Left ventricle myocardium inferior (tissue), 1 donor: ENCODE measurements around the gene GTF2A2. TPM values are rescaled to one million over a fixed set of nuclear protein-coding genes. Genes with fewer than 3 reads are reported as not detected.

Experiments used
- DNase-seq: peaks from one replicate; pipeline ENCODE4 v3.0.0-alpha.2; 2020
- H3K27ac ChIP-seq: fragments of 200-600 bp; replicated peaks from 2 replicates; pipeline ENCODE4 v1.8.0; 2021
- H3K27me3 ChIP-seq: fragments of 200-600 bp; 2 replicates; pipeline ENCODE4 v1.8.0; 2021; ENCODE audit warnings: low read depth
- H3K36me3 ChIP-seq: fragments of 200-600 bp; 2 replicates; pipeline ENCODE4 v1.8.0; 2021
- H3K4me1 ChIP-seq: fragments of 200-600 bp; 2 replicates; pipeline ENCODE4 v1.8.0; 2021
- H3K4me3 ChIP-seq: fragments of 200-600 bp; 2 replicates; pipeline ENCODE4 v1.8.0; 2021; ENCODE audit warnings: mild to moderate bottlenecking, moderate library complexity
- H3K9me3 ChIP-seq: fragments of 200-600 bp; replicated peaks from 2 replicates; pipeline ENCODE4 v1.8.0; 2021
- intact Hi-C: fragments of 100-400 bp; cut with micrococcal nuclease; formaldehyde crosslinking; loops from one replicate; pipeline ENCODE4 v1.11.0; 2022
- total RNA-seq: library from RNA; stranded (reverse); fragmentation: NEBNext Ultra II Directional; extraction: Animal tissue kit (Norgen Biotek cat#: 25700); gene quantifications from one replicate; pipeline ENCODE4 v1.2.1, GENCODE V29; 2021
- TF ChIP-seq, protein P1 (sequence below): fragments of 200-600 bp; IDR thresholded peaks from 2 replicates; pipeline ENCODE4 v1.8.0; 2021; ENCODE audit warnings: antibody characterized with exemption, mild to moderate bottlenecking, borderline replicate concordance
- donor health status: DM: no; HTN: yes; CAD: no; lungs with severe emphysema.

GTF2A2 gene
- total RNA-seq, 1 donor from 2014 or later = 126 TPM

DNA sequence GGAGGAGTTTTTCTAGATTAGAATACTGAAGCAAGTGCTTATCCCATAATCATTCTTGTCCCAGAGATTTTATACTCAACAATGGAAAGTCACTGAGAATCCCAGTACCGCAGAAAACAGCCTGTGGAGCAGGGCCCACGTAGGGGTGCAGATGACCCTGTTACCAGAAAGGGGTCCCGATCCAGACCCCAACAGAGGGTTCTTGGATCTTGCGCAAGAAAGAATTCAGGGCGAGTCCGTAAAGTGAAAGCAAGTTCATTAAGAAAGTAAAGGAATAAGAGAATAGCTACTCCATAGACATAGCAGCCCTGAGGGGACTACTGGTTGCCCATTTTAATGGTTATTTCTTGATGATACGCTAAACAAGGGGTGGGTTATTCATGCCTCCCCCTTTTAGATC, 43.2 kb downstream of the GTF2A2 start:
- no peak for DNase-seq
- H3K36me3 ChIP-seq = no peaks in the 10 kb centered on the region
- H3K4me3 ChIP-seq = no peak overlapping the region
- H3K9me3 ChIP-seq = no peaks in the 10 kb centered on the region
- H3K4me1 ChIP-seq = no peaks in the 10 kb centered on the region
- H3K27ac ChIP-seq = no peak overlapping the region
- TF ChIP-seq, protein P1, sequence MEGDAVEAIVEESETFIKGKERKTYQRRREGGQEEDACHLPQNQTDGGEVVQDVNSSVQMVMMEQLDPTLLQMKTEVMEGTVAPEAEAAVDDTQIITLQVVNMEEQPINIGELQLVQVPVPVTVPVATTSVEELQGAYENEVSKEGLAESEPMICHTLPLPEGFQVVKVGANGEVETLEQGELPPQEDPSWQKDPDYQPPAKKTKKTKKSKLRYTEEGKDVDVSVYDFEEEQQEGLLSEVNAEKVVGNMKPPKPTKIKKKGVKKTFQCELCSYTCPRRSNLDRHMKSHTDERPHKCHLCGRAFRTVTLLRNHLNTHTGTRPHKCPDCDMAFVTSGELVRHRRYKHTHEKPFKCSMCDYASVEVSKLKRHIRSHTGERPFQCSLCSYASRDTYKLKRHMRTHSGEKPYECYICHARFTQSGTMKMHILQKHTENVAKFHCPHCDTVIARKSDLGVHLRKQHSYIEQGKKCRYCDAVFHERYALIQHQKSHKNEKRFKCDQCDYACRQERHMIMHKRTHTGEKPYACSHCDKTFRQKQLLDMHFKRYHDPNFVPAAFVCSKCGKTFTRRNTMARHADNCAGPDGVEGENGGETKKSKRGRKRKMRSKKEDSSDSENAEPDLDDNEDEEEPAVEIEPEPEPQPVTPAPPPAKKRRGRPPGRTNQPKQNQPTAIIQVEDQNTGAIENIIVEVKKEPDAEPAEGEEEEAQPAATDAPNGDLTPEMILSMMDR = no peak
- intact Hi-C loops = no loop called here
- H3K27me3 ChIP-seq = peaks cover 27% of the 10 kb centered on the region

DNA sequence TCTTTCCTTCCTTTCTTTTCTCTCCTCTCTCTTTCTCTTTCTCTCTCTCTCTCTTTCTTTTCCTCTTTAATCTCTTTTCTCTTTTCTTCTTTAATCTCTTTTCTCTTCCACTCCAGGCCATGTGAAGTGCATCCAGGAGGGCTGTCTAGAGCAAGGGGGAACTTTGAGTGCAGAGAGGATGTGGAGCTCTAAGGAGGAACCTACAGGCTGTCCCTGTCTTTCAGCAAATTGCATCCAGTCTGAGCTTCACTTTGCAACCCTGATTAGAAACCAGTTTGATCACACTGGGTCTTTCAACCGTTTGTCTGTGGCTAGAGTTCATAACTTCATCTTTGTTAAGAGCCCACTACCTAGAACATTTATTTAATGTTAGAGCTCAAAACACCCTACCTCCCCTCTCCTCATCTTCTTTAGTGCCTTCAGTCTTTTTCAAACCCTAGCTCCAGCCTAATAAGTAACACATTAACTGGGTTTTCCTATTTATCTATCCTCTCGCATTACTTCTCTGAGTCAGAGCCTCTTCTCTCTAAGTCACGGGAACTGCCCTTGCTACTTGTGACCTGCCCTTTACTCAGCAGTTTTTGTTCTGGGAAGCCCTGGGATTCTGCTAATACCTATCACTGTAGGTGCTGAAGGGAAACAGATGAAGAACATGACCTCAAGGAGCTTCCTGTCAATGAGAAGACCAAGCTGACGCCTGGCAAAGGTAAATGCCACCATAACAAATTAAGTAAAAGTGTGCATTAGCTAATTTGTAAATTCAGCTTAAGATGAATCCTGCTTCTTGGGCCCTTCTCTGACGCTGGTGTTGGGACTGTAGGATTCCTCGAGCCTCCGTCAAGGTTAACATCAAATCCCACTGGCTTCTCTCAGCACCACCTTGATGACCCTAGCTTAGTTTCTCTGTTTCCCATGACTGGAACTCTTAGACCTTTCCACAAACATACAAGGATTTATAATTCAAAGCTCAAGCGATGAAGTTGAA, 45.7 kb downstream of the GTF2A2 start, which contains the start of gene GCNT3:
TSS of gene GCNT3 (plus strand) at position 508 of the 985 bp plus-strand sequence. CDS start 6,456 bp downstream, outside the sequence.
- H3K27ac ChIP-seq = no peak within 1 kb of the TSS
- no peaks in the 10 kb centered on the region for H3K36me3 ChIP-seq
- DNase-seq = no peak
- no peaks in the 10 kb centered on the region for H3K4me1 ChIP-seq
- peaks cover 18% of the 10 kb centered on the region for H3K27me3 ChIP-seq
- intact Hi-C loops = no loop called here
- TF ChIP-seq, protein P1 = no peak
- no peaks in the 10 kb centered on the region for H3K9me3 ChIP-seq
- no peak within 1 kb of the TSS for H3K4me3 ChIP-seq

DNA sequence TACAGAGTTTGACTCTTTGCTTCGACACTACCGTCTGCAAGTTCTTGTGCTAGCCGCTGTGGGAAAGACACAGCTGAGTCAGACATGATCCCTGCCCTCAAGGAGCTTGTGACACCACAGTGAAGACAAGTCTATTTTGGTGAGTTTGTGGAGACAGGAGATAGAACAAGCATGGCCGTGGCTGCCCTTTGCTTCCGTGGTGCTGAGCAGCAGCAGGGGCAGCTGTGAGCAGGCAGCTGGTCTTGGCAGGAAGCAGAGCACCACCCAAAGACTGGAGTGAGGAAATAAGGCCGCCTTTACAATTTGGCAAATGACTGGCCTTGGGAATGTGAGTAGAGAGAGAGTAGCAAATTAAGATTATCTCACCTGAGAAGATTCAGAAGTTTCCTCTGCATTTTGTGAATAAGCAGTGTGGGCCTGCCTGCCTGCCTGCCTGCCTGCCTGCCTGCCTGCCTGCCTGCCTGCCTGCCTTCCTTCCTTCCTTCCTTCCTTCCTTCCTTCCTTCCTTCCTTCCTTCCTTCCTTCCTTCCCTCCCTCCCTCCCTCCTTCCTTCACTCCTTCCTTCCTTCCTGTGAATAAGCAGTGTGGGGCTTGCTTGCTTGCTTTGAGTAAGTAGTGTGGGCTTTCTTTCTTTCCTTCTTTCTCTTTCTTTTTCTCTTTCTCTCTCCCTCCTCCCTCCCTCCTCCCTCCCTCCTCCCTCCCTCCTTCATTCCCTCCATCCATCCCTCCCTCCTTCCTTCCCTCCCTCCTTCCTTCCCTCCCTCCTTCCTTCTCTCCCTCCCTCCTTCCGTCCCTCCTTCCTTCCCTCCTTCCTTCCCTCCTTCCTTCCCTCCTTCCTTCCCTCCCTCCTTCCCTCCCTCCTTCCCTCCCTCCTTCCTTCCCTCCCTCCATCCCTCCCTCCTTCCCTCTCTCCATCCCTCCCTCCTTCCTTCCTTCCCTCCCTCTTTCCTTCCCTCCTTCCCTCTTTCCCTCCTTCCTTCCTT, 47.3 kb downstream of the GTF2A2 start:
- no peaks in the 10 kb centered on the region for H3K4me1 ChIP-seq
- intact Hi-C loops = no loop called here
- H3K27me3 ChIP-seq = peaks cover 22% of the 10 kb centered on the region
- no peak overlapping the region for H3K4me3 ChIP-seq
- no peak for DNase-seq
- H3K36me3 ChIP-seq = no peaks in the 10 kb centered on the region
- no peaks in the 10 kb centered on the region for H3K9me3 ChIP-seq
- TF ChIP-seq, protein P1 = no peak
- no peak overlapping the region for H3K27ac ChIP-seq

DNA sequence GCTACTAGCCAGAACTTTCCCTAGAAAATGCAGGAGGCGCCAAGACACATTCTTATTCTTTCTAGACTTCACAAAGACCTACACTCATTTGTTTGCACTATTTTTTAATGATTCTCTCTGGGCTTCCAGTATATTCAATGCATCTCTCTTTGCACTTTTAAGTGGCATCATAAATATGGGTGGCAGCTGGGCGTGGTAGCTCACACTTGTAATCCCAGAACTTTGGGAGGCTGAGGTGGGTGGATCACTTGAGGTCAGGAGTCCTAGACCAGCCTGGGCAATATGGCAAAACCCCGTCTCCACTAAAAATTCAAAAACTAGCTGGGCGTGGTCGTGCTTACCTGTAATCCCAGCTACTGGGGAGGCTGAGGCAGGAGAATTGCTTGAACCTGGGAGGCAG, 51.3 kb downstream of the GTF2A2 start:
- DNase-seq = no peak
- TF ChIP-seq, protein P1 = no peak

DNA sequence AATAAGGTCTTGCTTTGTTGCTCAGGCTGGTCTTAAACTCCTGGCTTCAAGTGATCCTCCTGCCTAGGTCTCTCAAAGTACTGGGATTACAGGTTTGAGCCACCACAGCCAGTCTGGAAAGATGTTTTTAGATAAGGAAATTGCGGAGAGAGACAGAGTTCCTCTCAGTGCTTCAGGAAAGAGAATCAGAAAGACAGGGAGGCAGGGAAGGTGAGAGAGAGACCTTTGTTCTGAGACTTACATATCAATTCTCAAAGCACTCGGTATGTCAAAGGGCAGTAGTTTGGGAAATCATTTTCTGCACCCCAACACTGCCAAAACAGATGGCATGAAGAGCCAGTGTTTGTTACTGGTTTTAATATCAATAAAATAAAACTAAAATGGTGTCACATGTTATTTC, 58.9 kb downstream of the GTF2A2 start:
- Histone ChIP-seq H3K9me3 (peaks cover 16% of the 10 kb centered on the region), H3K27ac (no peak overlapping the region), H3K27me3 (no peaks in the 10 kb centered on the region), H3K36me3 (no peaks in the 10 kb centered on the region), H3K4me3 (no peak overlapping the region), H3K4me1 (peaks cover 7% of the 10 kb centered on the region)
- intact Hi-C loops = no loop called here
- TF ChIP-seq, protein P1 = no peak
- no peak for DNase-seq

More for the DNA sequence above, 51.3 kb downstream of the GTF2A2 start:
- H3K9me3 ChIP-seq = peaks cover 24% of the 10 kb centered on the region
- H3K27ac ChIP-seq = no peak overlapping the region
- H3K27me3 ChIP-seq = peaks cover 19% of the 10 kb centered on the region
- intact Hi-C loops = no loop called here
- H3K4me3 ChIP-seq = no peak overlapping the region
- no peaks in the 10 kb centered on the region for H3K4me1 ChIP-seq
- H3K36me3 ChIP-seq = no peaks in the 10 kb centered on the region
